Fibroblast of pulmonary artery (primary cell): ENCODE measurements around the gene LCP2.
A peak's percentile ranks its signal among the peaks of the same experiment; 100 is the strongest.

ENCODE experiments used
- DNase-seq: peaks from one replicate; pipeline ENCODE4 v3.0.0-alpha.2; 2010; ENCODE audit warnings: low read depth
- H3K4me3 ChIP-seq: replicated peaks from 2 replicates; pipeline ENCODE4 v1.5.1; 2011; ENCODE audit warnings: low read depth, mild to moderate bottlenecking, control low read depth, low read length, moderate library complexity
- CTCF ChIP-seq: IDR thresholded peaks from 2 replicates; pipeline ENCODE4 v1.5.1; 2011; ENCODE audit warnings: mild to moderate bottlenecking, control low read depth, low read length, inconsistent platforms; ENCODE audit errors: missing control alignments

The LCP2 gene

GRCh38 chr5:170277867-170278281 lies 19.7 kb downstream of the LCP2 start:
- no peak overlapping the region for H3K4me3 ChIP-seq
- no peak for DNase-seq
- TF ChIP-seq CTCF: no peak

GRCh38 chr5:170276140-170276539 lies 21.4 kb downstream of the LCP2 start:
- no peak for DNase-seq
- no peak for TF ChIP-seq CTCF
- no peak overlapping the region for H3K4me3 ChIP-seq

- TF ChIP-seq CTCF: no peak
- no peak for DNase-seq
- H3K4me3 ChIP-seq: no peak overlapping the region
Measured at GRCh38 chr5:170275376-170275994, 22.1 kb downstream of the LCP2 start.

- TF ChIP-seq CTCF: peak; percentile 32
- DNase-seq: peak; percentile 33
- no peak overlapping the region for H3K4me3 ChIP-seq
Measured at GRCh38 chr5:170273968-170274710, 23.4 kb downstream of the LCP2 start.

GRCh38 chr5:170270293-170271069 lies 27.1 kb downstream of the LCP2 start:
- no peak for DNase-seq
- H3K4me3 ChIP-seq: no peak overlapping the region
- TF ChIP-seq CTCF: no peak

- no peak for TF ChIP-seq CTCF
- H3K4me3 ChIP-seq: no peak overlapping the region
- DNase-seq: no peak
Measured at GRCh38 chr5:170269579-170269978, 28.0 kb downstream of the LCP2 start.
